HG03066 (cell line): ENCODE data around the gene ZNF214.

Source experiments
- ATAC-seq: cut with Tn5 transposase; IDR thresholded peaks from one replicate; pipeline ENCODE4 v1.9.1; 2021; ENCODE audit warnings: low read depth; ENCODE audit not compliant: unreplicated experiment

ZNF214 gene

DNA sequence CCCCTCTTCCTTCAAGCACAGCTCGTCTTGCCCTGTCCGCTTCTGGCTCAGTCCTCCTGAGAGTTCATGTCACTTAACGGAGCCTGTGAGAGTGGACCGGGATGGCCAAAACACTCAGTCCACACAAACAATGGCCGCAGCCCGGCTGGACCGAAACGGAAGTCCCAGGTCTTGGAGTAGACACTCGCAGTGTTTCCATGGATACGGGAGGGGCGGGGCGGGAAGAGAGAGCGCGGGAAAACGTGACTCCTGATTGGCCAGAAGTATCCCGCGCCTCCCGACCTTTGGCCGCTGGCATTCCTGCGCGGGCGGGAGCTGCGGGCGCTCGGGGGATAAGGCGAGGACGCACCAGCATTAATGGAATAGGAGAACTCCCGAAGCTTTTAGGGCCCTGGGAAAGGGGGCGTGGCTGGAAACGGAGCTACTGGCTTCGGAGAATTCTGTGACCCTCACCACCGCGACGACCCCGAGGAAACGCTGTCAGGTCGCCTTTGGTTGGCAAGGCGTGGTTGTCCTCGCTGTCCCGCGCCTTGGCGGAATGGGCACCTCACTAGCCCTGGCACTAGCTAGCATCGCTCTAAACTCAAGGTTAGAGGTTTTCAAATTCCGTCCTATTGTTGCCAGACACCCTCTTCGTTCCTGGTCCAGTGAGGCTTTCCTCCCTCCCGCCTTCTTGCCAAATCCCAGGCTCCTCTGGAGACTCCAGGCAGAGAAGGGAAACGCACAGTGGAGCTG lies at the start of gene ZNF214, which contains the start of gene NLRP14:
Gene ZNF214, minus strand, starts transcription at position 164 of the 735 bp plus-strand sequence. CDS start 17,511 bp downstream, outside the sequence.
Gene NLRP14, plus strand, starts transcription at position 297 of the 735 bp plus-strand sequence. CDS start 18,108 bp downstream, outside the sequence.
- ATAC-seq, result peak; percentile 59

DNA sequence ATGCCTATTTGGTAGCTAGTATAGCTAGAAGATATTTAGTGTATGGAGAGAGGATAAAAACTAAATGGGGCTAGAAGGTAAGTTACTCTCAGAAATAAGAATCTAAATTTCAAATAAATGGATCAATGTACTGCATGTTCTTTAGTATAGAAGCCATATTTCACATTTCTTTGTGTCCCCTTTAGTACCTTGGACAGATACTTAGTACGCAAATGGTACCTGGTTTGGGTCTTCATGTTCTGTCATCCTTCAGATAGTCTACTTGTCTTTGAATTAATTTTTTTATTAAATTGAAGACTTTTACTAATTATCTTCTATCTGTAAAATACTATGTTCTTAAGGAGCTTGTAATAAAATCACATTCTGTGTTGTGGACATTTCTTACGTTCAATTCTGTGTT lies 42.4 kb upstream of the ZNF214 start:
- no peak for ATAC-seq

DNA sequence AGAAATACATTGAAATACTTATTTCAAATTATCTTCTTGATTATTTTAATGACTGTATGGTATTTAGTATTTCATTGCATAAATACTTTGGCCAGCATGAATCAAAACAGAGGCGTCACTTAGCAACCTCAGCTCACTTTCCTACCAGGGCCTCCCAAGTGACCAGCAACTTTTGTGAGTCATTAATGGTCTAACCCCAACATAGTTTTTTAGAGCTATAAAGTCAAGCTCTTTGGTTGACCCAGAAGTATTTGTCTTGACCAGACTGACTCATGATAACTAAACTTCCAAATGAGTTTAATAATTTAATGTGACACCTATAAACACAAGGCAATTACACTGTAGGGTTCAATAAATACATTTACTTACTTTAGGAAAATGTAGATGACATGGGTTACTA lies 40.7 kb upstream of the ZNF214 start:
- ATAC-seq, result no peak

DNA sequence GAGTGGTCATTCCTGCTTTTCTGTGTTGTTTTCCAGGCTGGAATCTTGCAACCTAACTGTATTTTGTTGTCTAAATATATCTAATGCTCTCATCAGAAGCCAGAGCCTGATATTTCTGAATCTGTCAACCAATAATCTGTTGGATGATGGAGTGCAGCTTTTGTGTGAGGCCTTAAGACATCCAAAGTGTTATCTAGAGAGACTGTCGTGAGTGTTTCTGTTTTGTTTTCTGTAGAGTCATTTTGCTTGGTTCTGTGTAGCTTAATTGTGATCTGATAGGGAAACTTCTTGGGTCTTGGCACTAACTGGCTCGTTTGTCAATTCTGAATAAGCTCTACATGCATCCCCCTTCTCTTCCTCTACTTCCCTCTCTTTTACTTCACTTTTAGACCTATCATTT lies 37.5 kb upstream of the ZNF214 start:
- no peak for ATAC-seq

DNA sequence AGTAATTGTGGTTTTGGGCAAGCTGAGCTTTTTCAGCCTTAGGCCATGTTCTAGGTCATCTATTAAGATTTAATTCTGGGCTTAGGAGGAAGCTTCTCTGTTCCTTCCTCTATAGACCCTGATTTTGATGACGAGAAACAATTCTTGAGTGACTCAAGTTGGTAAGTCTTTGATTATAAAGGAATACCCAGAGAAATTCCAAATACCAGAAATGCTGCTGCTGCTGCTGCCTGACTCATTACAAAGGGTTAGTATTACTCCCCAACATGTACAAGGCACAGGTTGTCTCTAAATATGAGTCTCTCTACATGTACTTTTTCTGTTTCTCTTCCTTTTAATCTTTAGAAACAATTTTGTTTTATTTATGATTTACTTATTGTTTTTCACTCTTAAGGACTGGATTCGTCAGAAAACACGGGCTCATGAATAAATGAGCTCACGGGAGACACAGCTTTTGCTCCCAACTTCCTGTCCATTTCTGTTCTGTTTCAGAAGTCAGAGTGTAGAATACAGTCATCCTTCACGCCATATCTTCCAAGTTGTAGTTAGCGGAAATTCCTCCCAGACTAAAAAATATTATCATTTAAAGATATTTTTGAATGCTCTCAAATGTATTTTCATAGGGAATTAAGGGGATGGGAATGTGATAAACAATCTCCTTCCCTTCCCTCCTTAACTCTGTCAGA lies 36.8 kb upstream of the ZNF214 start:
- no peak for ATAC-seq

DNA sequence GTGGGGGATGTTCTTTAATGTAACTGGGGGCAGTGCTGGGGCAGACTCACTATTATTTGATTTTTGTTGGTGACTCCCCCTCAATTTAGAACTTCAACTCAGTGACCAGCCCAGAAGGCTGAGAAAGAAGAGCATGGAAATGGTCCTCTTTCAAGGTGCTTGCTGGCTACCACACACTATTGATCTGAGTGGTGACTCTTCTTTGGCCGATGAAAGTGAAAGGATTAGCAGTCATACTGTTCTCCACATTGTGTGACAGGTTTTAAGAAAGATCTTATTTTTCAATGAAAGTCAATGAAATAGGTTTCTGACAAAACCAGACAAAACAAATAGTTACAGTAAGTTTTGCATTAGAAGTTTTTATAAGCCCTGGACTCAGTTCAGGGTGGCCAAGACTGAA lies 30.0 kb upstream of the ZNF214 start:
- ATAC-seq, result no peak

DNA sequence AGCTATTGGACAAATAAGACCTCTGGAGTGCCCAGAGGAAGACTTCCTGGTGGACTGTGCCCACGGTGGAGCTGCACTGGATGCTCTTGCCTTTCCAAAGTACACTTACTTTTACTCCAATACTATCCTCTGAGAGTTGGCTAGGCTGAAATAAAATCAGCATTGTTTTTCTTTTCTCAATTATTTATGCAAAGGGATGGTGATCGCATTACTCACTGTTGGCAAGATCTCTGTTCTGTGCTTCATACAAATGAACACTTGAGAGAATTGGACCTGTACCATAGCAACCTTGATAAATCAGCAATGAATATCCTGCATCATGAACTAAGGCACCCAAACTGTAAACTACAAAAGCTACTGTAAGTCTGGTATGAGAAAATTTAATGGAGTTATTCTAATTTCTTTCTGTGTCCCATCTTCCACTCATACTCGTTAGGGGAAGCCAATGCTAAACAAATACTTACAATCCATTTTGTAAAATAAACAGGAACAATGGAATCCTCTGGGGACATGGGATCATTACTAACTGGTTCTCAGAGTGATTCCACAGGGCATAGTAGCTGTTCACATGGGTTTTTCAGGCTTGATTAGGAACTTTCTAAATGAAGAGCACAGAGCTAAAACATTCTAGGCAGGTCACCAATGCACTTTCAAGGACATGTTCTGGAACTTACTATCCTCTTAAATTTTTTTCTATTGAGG lies 26.5 kb upstream of the ZNF214 start:
- ATAC-seq, result no peak

DNA sequence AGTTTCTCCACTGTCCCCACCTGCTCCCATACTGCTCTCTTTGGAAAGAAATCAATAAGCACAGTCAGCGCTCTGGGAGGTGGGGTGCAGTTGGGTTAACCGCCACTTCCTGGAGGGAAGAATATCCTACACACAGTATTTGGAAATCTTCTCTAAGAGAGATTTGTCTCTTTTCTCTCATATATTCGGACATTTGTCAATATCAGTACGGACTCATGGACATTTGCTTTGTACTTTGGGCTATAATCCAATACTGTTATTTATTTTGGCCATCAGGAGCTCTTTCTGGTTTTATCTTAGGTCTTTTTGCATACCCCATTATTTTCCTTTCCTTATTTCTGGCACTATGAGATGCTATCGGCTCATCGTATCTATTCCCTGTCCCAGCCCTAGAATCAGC lies 13.9 kb upstream of the ZNF214 start:
- no peak for ATAC-seq

DNA sequence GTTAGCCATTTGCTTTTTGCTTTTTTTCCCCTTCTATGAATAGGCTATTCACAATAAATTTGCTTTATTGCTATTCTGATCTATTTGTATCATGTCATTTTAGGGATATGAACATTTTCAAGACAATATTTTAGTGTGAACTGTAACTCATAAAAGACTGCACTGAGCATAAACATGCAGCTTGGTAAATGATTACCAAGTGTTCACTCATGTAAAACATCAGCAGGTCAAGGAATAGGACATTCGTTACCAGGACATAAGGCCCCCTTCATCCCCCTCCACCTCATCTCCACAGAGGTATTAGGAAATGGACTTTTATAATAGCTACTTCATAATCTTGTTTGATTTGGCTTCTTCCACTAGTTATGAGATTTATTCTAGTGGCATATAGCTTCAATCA lies 12.5 kb upstream of the ZNF214 start:
- ATAC-seq, result no peak

DNA sequence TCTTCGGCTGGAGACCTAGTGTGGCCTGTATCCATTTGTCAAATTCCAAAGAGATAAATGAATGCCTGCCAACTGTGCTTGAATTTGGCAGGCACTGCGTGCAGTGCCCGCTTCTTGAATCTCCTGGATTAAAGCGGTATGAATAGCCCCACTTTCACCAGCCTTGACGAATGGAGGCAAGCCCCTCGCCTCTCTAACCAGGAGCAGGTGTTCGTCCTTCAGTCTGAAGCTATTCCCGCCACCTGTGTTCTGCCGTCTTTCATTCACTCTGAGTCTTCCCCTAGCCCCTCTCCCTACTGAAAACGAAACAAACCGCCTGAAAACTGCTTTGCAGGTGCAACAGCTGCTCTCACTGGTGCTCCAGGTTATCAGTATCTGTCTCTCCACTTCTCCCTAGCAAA lies 11.3 kb upstream of the ZNF214 start:
- no peak for ATAC-seq

DNA sequence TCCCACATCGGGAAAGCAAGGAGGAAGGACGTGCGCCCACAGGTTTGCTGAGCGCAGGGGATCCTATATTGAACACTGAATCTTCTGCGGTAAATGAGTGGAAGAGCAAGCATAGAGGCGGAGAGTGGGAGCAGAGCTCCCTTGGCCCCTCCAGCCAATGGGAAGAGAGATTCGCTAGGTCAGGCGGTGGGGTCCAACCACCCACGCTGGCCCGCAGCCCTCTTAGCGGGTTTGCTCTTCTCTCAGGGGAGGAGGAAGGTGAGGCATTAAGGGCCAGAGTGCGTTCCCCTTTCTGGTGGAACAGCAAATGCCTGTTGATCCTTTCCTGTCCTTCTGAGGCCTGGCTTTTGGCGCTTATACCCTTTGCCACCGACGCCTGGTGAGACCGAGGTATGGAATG lies 10.7 kb upstream of the ZNF214 start:
- no peak for ATAC-seq

DNA sequence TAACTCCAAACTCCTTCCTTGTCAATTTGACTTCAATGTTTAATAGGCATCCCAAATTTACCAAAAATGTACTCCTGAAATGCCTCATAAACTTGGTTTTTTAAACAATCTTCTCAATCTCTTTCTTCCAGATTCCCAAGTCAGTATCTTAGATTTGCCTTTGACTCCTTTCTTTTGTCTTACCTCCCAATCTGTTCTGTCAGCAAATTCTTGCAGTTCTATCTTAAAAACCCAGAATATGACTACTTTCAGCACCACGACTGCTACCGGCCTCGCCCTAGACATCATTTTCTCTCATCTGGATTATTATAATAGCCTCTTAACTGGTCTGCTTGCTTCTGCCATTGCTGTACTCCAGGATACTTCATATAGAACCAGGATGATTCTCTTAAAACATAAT lies 8.0 kb upstream of the ZNF214 start:
- ATAC-seq, result no peak

DNA sequence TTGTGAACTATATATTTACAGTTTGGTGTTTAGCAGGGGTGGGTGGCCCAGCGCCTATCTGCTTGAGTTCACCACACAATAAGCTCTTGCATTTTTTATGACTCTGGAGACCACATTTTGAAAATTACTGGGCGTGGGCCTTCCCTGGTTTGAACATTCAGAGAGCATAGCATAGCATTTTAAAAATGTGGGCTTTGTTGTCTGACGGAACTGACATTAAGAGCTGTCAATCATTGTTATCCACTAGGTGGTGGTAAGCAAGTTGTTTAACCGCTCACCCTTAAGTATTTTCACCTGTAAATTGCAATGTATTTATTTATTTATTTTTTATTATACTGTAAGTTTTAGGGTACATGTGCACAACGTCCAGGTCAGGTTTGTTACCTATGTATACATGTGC lies 1.2 kb upstream of the ZNF214 start:
- ATAC-seq, result no peak

DNA sequence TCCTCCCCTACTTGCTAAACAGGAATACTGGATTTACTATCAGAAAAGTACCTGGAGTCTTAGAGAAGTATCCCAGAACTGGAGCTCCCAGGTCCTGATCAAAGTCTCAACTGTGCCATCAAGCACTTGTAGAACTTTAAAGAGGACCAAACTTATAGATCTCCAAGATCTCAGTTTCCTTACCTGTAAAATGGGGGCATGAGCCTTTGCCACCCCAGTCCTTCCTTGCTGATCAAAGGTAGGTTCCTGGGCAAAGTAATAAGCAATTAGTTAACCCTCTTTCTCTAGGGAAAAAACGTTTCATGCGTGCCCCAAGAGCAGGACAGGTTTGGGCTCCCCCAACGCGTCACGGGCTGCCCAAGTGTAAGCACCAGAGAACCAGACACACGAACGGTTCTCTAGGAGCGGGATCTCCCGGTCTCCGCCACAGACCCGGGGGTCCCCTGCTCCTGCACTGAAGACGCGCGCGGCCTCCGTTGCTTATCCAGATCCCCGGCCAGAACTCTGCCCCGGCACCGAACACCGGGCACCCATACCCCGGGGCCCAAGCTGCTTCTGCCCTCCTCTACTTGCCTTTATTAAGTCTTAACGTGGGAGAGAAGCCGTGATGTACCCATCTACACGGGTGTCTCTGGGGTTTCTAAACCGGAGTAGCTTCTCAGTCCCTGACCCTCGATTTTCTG lies 505 bp downstream of the ZNF214 start:
- peak; percentile 18 for ATAC-seq

DNA sequence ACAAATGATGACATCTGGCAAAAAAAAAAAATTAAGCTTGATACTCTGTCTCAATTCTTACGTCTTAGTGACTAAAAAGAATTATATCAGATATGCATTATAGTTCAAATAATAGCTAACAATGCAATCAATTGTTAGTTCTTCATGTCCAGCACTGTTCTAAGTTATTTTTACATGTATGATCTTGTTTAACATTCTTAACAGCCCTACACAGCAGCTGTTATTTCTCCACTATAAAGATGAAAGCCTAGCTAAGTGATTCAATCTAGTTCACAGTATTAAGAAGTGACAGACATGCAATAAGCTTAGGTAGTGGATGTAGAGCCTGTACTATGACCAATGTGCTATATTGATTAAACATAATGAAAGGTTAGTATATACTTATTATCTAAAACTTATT lies 4.1 kb downstream of the ZNF214 start:
- no peak for ATAC-seq

DNA sequence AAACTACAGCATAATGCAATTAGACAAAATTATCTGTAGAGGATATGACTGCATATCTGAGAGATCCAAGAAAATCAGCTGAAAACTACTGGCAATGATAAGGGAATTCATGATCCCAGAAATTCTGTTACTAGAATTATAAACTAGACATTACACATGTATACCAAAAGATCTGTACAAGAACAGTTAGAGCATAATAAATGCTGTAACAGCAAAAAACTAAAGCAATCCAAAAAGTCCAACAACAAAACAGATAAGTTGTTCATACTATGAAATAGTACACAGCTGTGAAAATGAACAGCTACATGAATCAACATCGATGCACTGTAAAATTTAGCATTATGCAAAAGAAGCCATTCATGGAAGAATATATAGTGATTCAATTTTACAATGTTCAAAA lies 6.0 kb downstream of the ZNF214 start:
- no peak for ATAC-seq

DNA sequence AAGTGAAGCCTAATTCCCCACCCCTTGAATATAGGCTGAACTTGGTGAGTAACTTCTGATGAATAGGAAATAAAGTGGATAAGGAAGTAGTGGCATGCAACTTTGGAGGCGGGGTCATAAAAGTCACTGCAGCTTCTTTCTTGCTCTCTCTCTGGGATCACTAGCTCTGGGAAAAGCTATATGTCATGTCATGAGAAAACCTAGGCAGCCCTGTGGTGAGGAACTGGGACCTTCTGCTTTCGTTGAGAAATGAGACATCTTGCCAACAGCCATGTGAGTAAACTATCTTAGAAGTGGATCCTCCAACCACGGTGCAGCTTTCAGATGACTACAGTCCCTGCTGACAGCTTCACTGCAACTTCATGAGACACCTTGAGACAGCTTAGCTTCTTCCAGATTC lies 15.7 kb downstream of the ZNF214 start:
- ATAC-seq, result no peak

DNA sequence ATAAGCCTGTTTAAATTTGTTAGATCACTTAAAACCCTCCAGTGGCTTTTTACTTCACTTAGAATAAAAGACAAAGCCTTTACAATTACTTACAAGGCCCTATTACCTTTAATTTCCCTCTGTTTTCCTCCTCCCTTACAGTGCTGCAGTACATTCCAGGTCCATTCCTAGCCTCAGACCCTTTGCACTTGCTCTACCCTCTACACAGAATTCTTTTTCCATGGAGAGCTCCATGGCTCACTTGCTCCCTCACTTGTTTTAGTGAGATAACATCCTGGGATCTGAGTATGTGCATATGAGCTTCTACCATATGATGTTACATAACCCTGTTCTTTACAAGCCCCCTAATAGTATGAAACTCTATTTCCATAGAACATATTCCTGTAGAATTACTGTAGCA lies 24.4 kb downstream of the ZNF214 start:
- no peak for ATAC-seq

DNA sequence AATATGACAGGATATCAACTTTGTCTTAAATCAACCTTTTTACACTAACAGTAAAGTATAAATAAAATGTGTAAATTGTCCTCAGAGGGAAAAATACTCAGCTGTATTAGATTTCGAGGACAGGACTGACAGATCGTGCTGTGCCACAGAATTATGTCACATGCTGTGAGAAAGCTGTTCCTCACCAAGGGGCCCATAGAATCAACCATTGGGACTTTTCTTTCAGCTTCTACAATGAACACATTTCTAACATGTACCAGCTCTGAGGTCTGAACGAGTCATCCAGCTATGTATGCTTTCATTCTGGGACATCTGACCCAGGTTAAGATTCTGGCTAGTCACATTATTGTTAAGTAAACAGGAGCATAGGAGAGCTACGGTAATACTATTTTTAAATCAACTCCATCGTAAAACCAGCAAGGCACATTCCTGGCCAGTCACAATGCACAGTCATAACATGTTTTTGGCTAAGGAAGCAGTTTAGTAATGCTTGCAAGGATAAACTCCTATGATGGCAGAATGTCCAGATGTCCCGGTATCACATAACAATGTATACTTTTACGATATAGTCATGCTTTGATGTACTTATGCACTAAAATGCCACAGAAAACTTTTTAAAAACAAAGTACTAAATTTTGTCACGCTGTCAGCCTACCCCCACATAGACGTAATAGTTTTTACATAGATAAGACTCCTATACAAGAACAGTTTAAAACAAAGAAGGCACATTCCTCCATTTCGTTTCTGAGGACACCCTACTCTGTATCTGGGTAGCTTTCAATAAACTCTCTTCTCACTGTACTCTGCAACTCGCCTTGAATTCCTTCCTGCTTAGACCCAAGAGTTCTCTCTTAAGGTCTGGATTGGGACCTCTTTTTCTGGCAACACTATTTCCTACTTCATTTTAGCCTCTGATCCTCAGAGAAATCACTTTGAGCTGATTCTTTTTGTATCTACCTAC lies 27.4 kb downstream of the ZNF214 start:
- no peak for ATAC-seq

DNA sequence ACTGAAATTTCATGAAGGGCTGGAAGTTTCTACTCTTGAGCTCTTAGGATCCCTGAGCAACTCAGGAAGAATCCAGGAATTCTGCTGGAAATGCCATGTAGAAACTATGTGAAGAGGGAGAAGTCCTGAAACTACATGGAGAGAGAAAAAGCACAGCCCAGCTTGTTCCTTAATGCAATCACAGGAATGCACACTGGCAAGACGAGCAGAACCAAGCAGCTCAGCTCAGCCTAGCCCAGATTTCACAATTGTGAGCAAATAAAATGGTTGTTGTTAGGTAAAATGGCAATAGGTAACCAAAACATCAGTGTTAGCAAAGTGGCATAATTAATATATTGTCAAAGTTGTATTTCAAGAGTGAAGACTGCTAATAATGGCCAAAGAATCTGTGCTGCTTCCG lies 28.1 kb downstream of the ZNF214 start:
- no peak for ATAC-seq
